HepG2 (cell line): ENCODE data around the gene CSNK1G1. TPM values are rescaled to one million over a fixed set of nuclear protein-coding genes. Genes with fewer than 3 reads are reported as not detected.

Source experiments
- ATF7-NPFF ChIP-seq: sonication (generic); formaldehyde crosslinking; IDR thresholded peaks from 2 replicates; pipeline ENCODE4 v1.8.1; 2023; ENCODE audit warnings: mild to moderate bottlenecking, low read depth, missing genetic modification reagents, moderate library complexity
- ATRX ChIP-seq: sonication (generic); formaldehyde crosslinking; IDR thresholded peaks from 2 replicates; pipeline ENCODE4 v1.4.0; 2020; ENCODE audit warnings: missing genetic modification reagents, borderline replicate concordance
- CBFB ChIP-seq: sonication (generic); formaldehyde crosslinking; IDR thresholded peaks from 2 replicates; pipeline ENCODE4 v1.4.0; 2020; ENCODE audit warnings: missing genetic modification reagents
- DR1 ChIP-seq: sonication (generic); formaldehyde crosslinking; IDR thresholded peaks from 2 replicates; pipeline ENCODE4 v1.8.0; 2021; ENCODE audit warnings: mild to moderate bottlenecking, missing genetic modification reagents, inconsistent platforms
- ETV5 ChIP-seq: IDR thresholded peaks from 2 replicates; pipeline ENCODE4 v1.6.1; 2018; ENCODE audit warnings: missing biosample characterization, missing genetic modification reagents, inconsistent platforms, borderline replicate concordance
- FOXC1 ChIP-seq: sonication (generic); formaldehyde crosslinking; IDR thresholded peaks from 2 replicates; pipeline ENCODE4 v1.8.0; 2022; ENCODE audit warnings: mild to moderate bottlenecking, missing genetic modification reagents, borderline replicate concordance
- FOXO1 ChIP-seq: sonication (generic); formaldehyde crosslinking; IDR thresholded peaks from 2 replicates; pipeline ENCODE4 v1.4.0; 2020; ENCODE audit warnings: missing genetic modification reagents
- FUBP1 ChIP-seq: sonication (generic); formaldehyde crosslinking; IDR thresholded peaks from 2 replicates; pipeline ENCODE4 v1.5.1; 2020; ENCODE audit warnings: missing genetic modification reagents, mild to moderate bottlenecking, borderline replicate concordance
- GMEB2 ChIP-seq: IDR thresholded peaks from 2 replicates; pipeline ENCODE4 v1.6.1; 2016; ENCODE audit warnings: missing biosample characterization, missing genetic modification reagents, low read depth
- GRHL1 ChIP-seq: sonication (generic); formaldehyde crosslinking; conservative IDR thresholded peaks from 2 replicates; pipeline ENCODE4 v1.8.0; 2022; ENCODE audit warnings: missing genetic modification reagents
- GTF3A ChIP-seq: sonication (generic); formaldehyde crosslinking; conservative IDR thresholded peaks from 2 replicates; pipeline ENCODE4 v1.4.0; 2020; ENCODE audit warnings: mild to moderate bottlenecking, missing genetic modification reagents
- KLF16 ChIP-seq, 2 experiments: sonication (generic) in 1 of 2; formaldehyde crosslinking in 1 of 2; IDR thresholded peaks; 2 replicates each; pipeline versions ENCODE4 v1.6.1 to v1.8.0; 2016 to 2023; ENCODE audit warnings: missing genetic modification reagents in 2 of 2, missing compliant biosample characterization in 1 of 2
- PHF20 ChIP-seq: sonication (generic); formaldehyde crosslinking; IDR thresholded peaks from 2 replicates; pipeline ENCODE4 v1.5.0; 2020; ENCODE audit warnings: mild to moderate bottlenecking, missing genetic modification reagents
- RCOR2 ChIP-seq: IDR thresholded peaks from 2 replicates; pipeline ENCODE4 v1.6.1; 2016; ENCODE audit warnings: missing biosample characterization, missing genetic modification reagents
- RORA ChIP-seq: sonication (generic); formaldehyde crosslinking; IDR thresholded peaks from 2 replicates; pipeline ENCODE4 v1.5.0; 2020; ENCODE audit warnings: mild to moderate bottlenecking, missing genetic modification reagents, moderate library complexity
- RXRA ChIP-seq: sonication (generic); formaldehyde crosslinking; IDR thresholded peaks from 2 replicates; pipeline ENCODE4 v1.5.1; 2020; ENCODE audit warnings: missing genetic modification reagents
- SMAD1 ChIP-seq: sonication (generic); formaldehyde crosslinking; IDR thresholded peaks from 2 replicates; pipeline ENCODE4 v1.4.0; 2020; ENCODE audit warnings: missing genetic modification reagents, low read depth, mild to moderate bottlenecking, borderline replicate concordance
- SMARCE1 ChIP-seq: fragments of 450-650 bp; IDR thresholded peaks from 2 replicates; pipeline ENCODE4 v1.6.1; 2017; ENCODE audit warnings: borderline replicate concordance
- YEATS4 ChIP-seq: sonication (generic); formaldehyde crosslinking; IDR thresholded peaks from 2 replicates; pipeline ENCODE4 v1.4.0; 2020; ENCODE audit warnings: missing genetic modification reagents, borderline replicate concordance
- ZNF30 ChIP-seq: sonication (generic); formaldehyde crosslinking; IDR thresholded peaks from 2 replicates; pipeline ENCODE4 v1.5.0; 2020; ENCODE audit warnings: mild to moderate bottlenecking, missing genetic modification reagents
- ZNF564 ChIP-seq: sonication (generic); formaldehyde crosslinking; IDR thresholded peaks from 2 replicates; pipeline ENCODE4 v1.8.1; 2023; ENCODE audit warnings: mild to moderate bottlenecking, missing genetic modification reagents
- ZNF576 ChIP-seq: sonication (generic); formaldehyde crosslinking; IDR thresholded peaks from 2 replicates; pipeline ENCODE4 v1.4.0; 2020; ENCODE audit warnings: mild to moderate bottlenecking, missing genetic modification reagents
- ZNF619 ChIP-seq: sonication (generic); formaldehyde crosslinking; IDR thresholded peaks from 2 replicates; pipeline ENCODE4 v1.4.0; 2020; ENCODE audit warnings: mild to moderate bottlenecking, missing genetic modification reagents
- polyA plus RNA-seq, 8 experiments: library from polyadenylated mRNA; depleted of rRNA in 3 of 8; stranded (reverse) in 7 of 8; unstranded in 1 of 8; fragments of >200 nt; fragmentation: Illumina TruSeq in 4 of 8; extraction: Trizol in 4 of 8; gene quantifications; 2 replicates each; pipeline versions ENCODE4 v1.2.1 to v1.2.3, GENCODE V29; 2011 to 2016; ENCODE audit warnings: low read depth in 4 of 8, missing spikeins in 1 of 8, mixed read lengths in 1 of 8; ENCODE audit not compliant: insufficient read depth in 1 of 8
- total RNA-seq, 5 experiments: library from RNA; depleted of rRNA; stranded (reverse); fragments of >200 nt; fragmentation: Illumina TruSeq; extraction: Trizol; gene quantifications; 2 replicates each; pipeline ENCODE4 v1.2.3, GENCODE V29; 2016; ENCODE audit warnings: low read depth in 1 of 5

Gene CSNK1G1
- total and polyA plus RNA-seq, 2 of the 13 experiments (the other 11 are each of a cell fraction or from before 2014, with no cell fraction given), result 8.5 to 12.6 TPM

- TF ChIP-seq YEATS4 (CRISPR knock-in tag) (no peak), GMEB2 (CRISPR knock-in tag) (no peak), FOXO1 (CRISPR knock-in tag) (no peak), RORA (no peak), GTF3A (CRISPR knock-in tag) (no peak), CBFB (CRISPR knock-in tag) (no peak), ZNF564 (CRISPR knock-in tag) (no peak; the same call in 1 of the 2 replicates), FOXC1 (no peak), DR1 (CRISPR knock-in tag) (no peak), PHF20 (peak; percentile 88), ATRX (CRISPR knock-in tag) (no peak), SMARCE1 (no peak), SMAD1 (CRISPR knock-in tag) (no peak), RXRA (no peak), GRHL1 (no peak), ZNF30 (CRISPR knock-in tag) (no peak), ZNF619 (CRISPR knock-in tag) (peak; percentile 58; the same call in 1 of the 2 replicates), ETV5 (CRISPR knock-in tag) (peak; percentile 66; the same call in 1 of the 2 replicates), FUBP1 (CRISPR knock-in tag) (no peak), ZNF576 (CRISPR knock-in tag) (0 out of 2 replicates have a peak, but pooled peaks have one; percentile 34), RCOR2 (CRISPR knock-in tag) (no peak), KLF16 (CRISPR knock-in tag; IDR thresholded peaks at IDR 0.05) (peak in 1 of 2 experiments; percentile 76; a peak in 2 of 4 replicates), ATF7-NPFF (CRISPR knock-in tag) (no peak; the same call in 1 of the 2 replicates)
Observed at GRCh38 chr15:64355944-64356709, at the start of gene CSNK1G1 (continued).
